Measurements from ENCODE around the gene CIBAR2.

DNA sequence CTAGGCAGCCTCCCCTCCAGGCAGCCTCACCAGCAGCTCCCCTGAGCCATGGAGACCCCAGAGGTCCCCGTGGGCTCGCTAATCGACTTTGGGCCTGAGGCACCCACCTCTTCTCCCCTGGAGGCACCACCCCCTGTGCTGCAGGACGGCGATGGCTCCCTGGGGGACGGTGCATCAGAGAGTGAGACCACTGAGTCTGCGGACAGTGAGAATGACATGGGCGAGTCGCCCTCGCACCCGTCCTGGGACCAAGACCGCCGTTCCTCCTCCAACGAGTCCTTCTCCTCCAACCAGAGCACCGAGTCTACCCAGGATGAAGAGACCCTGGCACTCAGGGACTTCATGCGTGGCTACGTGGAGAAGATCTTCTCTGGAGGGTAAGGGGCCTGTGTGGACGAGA lies 45.2 kb downstream of the CIBAR2 start:
- TF ChIP-seq, protein P1, sequence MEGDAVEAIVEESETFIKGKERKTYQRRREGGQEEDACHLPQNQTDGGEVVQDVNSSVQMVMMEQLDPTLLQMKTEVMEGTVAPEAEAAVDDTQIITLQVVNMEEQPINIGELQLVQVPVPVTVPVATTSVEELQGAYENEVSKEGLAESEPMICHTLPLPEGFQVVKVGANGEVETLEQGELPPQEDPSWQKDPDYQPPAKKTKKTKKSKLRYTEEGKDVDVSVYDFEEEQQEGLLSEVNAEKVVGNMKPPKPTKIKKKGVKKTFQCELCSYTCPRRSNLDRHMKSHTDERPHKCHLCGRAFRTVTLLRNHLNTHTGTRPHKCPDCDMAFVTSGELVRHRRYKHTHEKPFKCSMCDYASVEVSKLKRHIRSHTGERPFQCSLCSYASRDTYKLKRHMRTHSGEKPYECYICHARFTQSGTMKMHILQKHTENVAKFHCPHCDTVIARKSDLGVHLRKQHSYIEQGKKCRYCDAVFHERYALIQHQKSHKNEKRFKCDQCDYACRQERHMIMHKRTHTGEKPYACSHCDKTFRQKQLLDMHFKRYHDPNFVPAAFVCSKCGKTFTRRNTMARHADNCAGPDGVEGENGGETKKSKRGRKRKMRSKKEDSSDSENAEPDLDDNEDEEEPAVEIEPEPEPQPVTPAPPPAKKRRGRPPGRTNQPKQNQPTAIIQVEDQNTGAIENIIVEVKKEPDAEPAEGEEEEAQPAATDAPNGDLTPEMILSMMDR (IDR thresholded peaks at IDR 0.05) = no peak
- no peak for TF ChIP-seq POLR2A (IDR thresholded peaks at IDR 0.05)
